ENCODE data around the gene NME7. TPM values are rescaled to one million over a fixed set of nuclear protein-coding genes. Genes with fewer than 3 reads are reported as not detected.

The NME7 gene
- total RNA-seq, 1 experiment from 2014 or later: 13.8 TPM

DNA sequence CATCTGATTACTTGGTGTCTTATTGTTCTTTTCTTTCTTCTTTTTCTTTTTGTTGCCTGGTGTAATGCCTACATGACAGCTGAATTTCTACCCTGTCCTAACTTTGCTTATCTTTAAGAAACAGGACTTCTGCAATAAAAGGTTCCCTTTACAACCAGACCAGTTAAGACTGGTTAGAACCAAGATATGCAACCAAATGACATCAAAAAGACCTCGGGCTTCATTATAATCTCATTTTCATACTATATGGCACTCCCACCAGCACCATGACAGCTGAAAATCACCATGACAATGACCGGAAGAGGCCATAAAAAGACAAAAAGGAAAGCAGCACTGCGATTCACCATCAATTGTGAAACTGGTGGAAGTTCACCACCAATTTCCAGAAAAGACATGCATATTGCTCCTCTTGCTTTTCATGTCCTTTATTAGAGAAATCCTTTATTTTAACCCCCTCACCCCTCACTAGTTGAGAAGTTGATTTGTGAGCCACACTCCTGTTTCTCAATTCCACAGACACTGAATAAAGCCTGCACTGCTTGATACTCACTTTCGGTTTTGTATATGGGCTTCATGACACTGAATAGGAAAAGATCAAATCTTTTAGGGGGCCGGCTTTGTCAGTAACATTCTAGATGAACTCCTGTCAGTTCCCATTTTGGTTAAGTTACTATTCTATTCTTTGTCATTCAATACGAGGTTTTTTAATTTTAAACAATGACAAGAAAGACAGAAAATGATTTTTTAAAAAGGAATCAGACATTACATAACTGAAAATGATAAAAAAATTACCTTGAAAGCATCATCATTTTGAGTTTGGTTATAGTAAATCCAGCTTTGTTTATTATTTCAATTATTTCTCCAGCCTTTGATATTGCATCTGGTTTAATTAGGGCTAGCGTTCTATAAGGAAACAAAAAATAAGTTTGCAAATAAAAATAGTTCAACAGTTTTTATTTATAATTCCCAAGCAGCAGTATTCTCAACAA is 58.1 kb downstream of the NME7 start (continued):
- TF ChIP-seq, protein P1, sequence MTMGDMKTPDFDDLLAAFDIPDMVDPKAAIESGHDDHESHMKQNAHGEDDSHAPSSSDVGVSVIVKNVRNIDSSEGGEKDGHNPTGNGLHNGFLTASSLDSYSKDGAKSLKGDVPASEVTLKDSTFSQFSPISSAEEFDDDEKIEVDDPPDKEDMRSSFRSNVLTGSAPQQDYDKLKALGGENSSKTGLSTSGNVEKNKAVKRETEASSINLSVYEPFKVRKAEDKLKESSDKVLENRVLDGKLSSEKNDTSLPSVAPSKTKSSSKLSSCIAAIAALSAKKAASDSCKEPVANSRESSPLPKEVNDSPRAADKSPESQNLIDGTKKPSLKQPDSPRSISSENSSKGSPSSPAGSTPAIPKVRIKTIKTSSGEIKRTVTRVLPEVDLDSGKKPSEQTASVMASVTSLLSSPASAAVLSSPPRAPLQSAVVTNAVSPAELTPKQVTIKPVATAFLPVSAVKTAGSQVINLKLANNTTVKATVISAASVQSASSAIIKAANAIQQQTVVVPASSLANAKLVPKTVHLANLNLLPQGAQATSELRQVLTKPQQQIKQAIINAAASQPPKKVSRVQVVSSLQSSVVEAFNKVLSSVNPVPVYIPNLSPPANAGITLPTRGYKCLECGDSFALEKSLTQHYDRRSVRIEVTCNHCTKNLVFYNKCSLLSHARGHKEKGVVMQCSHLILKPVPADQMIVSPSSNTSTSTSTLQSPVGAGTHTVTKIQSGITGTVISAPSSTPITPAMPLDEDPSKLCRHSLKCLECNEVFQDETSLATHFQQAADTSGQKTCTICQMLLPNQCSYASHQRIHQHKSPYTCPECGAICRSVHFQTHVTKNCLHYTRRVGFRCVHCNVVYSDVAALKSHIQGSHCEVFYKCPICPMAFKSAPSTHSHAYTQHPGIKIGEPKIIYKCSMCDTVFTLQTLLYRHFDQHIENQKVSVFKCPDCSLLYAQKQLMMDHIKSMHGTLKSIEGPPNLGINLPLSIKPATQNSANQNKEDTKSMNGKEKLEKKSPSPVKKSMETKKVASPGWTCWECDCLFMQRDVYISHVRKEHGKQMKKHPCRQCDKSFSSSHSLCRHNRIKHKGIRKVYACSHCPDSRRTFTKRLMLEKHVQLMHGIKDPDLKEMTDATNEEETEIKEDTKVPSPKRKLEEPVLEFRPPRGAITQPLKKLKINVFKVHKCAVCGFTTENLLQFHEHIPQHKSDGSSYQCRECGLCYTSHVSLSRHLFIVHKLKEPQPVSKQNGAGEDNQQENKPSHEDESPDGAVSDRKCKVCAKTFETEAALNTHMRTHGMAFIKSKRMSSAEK (CRISPR knock-in tag; IDR thresholded peaks at IDR 0.05; ENCODE audit: borderline replicate concordance): no peak
- TF ChIP-seq, protein P2, sequence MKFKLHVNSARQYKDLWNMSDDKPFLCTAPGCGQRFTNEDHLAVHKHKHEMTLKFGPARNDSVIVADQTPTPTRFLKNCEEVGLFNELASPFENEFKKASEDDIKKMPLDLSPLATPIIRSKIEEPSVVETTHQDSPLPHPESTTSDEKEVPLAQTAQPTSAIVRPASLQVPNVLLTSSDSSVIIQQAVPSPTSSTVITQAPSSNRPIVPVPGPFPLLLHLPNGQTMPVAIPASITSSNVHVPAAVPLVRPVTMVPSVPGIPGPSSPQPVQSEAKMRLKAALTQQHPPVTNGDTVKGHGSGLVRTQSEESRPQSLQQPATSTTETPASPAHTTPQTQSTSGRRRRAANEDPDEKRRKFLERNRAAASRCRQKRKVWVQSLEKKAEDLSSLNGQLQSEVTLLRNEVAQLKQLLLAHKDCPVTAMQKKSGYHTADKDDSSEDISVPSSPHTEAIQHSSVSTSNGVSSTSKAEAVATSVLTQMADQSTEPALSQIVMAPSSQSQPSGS (CRISPR knock-in tag; IDR thresholded peaks at IDR 0.05; ENCODE audit: borderline replicate concordance, low read depth): no peak
- TF ChIP-seq ZNF317 (CRISPR knock-in tag; IDR thresholded peaks at IDR 0.05; ENCODE audit: borderline replicate concordance, low read depth): no peak
- no peak for TF ChIP-seq ZNF232 (CRISPR knock-in tag; IDR thresholded peaks at IDR 0.05)

DNA sequence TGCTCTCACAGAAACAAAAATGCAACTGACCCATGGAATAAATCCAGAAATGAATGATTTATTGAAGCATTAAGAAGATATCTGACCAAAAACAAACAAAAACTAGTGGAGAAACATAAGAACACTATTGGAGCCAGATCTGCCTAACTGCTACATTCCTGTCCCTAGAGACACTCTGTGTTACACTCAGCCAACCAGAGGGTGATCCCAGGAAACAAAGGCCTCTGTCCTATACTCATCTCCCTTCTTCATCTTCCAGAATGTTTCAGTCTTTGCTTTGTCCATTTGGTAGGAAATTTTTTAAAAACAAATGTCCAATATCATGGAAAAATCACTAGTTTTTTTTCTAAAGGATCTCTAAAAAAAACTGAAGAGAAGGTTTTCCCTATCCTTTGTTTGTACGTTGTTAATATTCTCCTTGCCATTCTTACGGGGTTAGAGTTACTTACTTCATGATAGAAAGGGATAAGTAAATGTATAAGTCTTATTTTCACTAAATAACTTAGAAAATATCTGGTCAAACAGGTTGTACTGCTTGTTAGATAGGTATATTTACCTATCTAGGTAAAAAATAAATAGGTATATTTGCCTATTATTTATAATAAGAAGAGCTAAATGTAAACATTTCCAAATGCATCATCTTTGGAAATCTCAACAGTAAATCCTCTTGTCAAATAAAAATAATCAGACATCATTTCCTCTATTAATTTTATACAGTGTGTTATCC is 59.1 kb downstream of the NME7 start:
- H3K9me3 Mint-ChIP-seq: peaks cover 3% of the 10 kb centered on the region; the same call in 1 of the 2 replicates
- ATAC-seq (peak; percentile 60; the same call in 1 of the 2 replicates), DNase-seq (ENCODE audit: low spot score) (no peak)
- TF ChIP-seq, protein P3, sequence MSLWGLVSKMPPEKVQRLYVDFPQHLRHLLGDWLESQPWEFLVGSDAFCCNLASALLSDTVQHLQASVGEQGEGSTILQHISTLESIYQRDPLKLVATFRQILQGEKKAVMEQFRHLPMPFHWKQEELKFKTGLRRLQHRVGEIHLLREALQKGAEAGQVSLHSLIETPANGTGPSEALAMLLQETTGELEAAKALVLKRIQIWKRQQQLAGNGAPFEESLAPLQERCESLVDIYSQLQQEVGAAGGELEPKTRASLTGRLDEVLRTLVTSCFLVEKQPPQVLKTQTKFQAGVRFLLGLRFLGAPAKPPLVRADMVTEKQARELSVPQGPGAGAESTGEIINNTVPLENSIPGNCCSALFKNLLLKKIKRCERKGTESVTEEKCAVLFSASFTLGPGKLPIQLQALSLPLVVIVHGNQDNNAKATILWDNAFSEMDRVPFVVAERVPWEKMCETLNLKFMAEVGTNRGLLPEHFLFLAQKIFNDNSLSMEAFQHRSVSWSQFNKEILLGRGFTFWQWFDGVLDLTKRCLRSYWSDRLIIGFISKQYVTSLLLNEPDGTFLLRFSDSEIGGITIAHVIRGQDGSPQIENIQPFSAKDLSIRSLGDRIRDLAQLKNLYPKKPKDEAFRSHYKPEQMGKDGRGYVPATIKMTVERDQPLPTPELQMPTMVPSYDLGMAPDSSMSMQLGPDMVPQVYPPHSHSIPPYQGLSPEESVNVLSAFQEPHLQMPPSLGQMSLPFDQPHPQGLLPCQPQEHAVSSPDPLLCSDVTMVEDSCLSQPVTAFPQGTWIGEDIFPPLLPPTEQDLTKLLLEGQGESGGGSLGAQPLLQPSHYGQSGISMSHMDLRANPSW (CRISPR knock-in tag; conservative IDR thresholded peaks at IDR 0.05; ENCODE audit: low read depth): no peak
- TF ChIP-seq ZNF263 (CRISPR knock-in tag; IDR thresholded peaks at IDR 0.05; ENCODE audit: low read depth) (no peak), ZNF138 (CRISPR knock-in tag; conservative IDR thresholded peaks at IDR 0.05) (no peak), MYBL2 (CRISPR knock-in tag; IDR thresholded peaks at IDR 0.05) (no peak), TEAD1 (CRISPR knock-in tag; IDR thresholded peaks at IDR 0.05) (no peak), ZNF423 (CRISPR knock-in tag; IDR thresholded peaks at IDR 0.05) (no peak), RELA (CRISPR knock-in tag; IDR thresholded peaks at IDR 0.05; ENCODE audit: borderline replicate concordance) (no peak), CREB1 (CRISPR knock-in tag; IDR thresholded peaks at IDR 0.05) (no peak)
- TF ChIP-seq, protein P4, sequence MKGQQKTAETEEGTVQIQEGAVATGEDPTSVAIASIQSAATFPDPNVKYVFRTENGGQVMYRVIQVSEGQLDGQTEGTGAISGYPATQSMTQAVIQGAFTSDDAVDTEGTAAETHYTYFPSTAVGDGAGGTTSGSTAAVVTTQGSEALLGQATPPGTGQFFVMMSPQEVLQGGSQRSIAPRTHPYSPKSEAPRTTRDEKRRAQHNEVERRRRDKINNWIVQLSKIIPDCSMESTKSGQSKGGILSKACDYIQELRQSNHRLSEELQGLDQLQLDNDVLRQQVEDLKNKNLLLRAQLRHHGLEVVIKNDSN (CRISPR knock-in tag; IDR thresholded peaks at IDR 0.05): no peak
- TF ChIP-seq, protein P5, sequence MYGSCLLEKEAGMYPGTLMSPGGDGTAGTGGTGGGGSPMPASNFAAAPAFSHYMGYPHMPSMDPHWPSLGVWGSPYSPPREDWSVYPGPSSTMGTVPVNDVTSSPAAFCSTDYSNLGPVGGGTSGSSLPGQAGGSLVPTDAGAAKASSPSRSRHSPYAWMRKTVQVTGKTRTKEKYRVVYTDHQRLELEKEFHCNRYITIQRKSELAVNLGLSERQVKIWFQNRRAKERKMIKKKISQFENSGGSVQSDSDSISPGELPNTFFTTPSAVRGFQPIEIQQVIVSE (CRISPR knock-in tag; IDR thresholded peaks at IDR 0.05; ENCODE audit: borderline replicate concordance): no peak
- peak overlapping the region; percentile 44; the same call in 1 of the 2 replicates for H3K27ac Mint-ChIP-seq
- peaks cover 32% of the 10 kb centered on the region for H3K4me1 Mint-ChIP-seq
- no peaks in the 10 kb centered on the region for H3K27me3 Mint-ChIP-seq (ENCODE audit: low read depth)
- ChIA-PET POLR2A (no interaction called here), CTCF (no interaction called here)
- H3K36me3 Mint-ChIP-seq: peaks cover 2% of the 10 kb centered on the region; the same call in 1 of the 2 replicates
- no peak overlapping the region for H3K4me3 Mint-ChIP-seq

Data from WTC11 (cell line).